COLO829 (cell line): Measurements from ENCODE around the gene HOXD9.

Experiments
- DNase-seq: peaks from one replicate; pipeline ENCODE4 v3.0.0; 2012; ENCODE audit warnings: low spot score

The HOXD9 gene

DNA sequence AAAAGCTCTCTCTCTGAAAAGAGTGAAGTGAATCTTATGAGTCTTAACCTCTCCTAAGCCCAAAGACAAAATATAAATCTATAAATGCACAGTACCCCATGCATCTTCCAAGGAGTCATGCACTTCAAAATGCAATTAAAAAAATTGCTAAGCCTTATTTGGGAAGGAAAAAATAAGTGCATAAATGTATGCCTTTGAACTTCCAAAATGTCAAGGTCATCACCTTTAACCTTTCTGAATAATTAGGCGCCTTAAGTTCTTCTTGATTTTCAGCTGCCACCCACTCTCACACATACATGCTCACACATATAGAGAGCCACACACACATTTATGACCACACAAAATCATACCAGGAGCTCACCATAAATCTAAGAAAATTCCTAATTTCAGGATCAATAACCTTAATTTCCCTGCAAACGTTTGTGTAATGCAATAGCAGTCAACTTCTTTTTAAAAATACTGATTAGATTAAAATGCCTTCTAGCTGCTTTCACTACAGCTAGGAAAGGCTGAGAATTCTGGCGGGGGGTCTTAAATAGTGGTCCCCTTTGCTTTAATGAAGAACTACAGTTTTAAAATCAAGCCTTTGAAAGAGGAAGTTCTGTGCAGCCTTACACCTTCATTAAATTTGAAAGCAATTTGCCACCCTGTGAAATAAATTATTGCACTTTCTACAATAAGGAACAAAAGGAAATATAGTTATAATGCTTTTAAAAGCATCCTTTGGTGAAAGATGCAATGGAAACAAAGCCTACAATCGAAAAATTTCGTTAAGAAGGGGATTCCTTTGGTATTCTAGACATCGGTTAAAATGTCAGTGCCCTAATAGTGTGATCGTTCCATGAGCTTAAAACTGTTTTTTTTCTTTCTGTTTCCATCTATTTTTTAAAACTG, 11.9 kb upstream of the HOXD9 start:
- DNase-seq, result no peak

DNA sequence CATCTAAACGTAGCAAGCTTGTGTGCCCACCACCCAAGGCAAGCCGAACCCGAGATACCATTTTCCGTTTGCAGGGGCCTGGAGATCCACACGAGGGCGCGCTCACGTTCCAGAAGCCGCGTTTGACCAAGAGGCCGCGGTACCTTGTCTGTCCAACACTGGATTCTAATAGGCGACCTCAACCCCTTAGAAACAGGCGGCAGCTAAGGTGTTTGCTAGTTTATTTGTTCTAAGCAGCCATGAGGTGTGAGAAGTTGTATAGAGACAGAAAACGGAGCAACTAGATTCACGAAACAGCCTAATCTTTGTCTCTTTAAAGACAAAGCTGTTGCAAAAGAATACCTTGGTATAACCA, 11.2 kb upstream of the HOXD9 start:
- peak; percentile 80 for DNase-seq

DNA sequence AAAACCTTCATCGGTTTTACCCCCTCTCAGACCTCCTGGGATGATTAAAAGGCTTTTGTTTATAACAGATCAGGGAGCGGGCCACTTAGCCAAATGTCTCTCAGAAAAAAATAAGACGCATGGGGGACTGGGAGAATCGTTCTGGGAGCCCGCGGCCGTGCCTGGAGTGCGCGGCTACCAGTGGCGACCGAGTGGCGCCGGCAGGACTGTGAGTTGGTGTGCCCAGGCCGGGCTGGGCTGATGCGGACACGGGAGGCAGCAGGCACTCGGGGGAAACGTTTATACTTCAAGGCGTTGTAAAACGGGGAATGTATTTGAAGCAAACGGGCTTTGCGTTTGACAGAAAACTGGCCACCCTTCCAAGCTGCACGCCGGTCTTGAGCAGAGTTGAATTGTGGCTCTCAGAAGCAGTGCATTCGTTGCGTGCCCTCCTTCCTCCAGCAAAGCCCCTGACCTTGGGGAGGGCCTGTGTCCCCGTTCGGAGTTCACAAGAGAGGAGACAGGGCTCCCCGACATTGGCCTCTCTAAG, 10.6 kb upstream of the HOXD9 start:
- DNase-seq, result no peak

DNA sequence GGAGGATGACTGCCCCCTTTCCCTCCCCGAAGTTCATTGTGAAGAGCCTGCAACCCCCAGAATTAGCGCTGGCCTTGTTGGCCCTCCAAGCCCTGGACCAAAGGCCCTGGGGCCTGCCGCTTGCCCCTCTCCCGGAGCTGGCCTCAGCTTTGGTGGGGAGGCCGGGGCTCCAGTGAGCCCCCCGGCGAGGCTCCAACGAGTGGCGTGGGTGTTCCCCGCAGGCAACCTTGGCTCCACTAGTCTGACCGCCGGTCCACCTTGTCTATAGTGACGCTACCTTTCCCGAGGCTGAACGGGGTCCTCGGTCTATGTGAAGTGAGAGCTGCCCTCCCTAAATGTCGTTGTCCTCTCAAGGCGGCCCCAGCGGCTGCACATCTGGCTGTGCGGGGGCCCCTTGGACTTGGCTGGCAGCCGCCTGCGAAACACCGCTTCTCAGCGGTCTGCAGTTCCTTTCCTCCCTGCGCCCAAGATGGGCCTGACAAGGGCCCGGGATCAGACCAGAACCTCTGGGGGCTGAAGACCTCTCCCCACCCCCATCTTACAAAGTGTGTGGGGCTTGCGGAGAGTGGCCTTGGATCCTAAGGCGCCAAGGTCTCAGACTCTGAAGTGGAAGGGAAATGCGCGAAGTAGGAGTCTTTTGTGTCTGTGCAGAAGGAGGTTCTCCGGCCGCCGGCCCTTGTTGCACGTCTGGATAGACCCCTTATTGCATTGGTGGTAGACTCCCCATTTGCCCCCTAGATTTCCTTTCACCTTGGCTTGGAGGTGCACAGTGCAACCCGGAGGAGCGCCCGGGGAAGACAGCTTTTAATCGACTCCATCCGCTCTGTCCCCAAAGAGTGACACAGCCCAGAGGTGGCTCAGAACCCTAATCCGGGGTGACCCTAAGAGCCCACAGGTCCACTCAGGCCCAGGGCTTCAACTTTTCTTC, 9.9 kb upstream of the HOXD9 start:
- DNase-seq, result no peak

DNA sequence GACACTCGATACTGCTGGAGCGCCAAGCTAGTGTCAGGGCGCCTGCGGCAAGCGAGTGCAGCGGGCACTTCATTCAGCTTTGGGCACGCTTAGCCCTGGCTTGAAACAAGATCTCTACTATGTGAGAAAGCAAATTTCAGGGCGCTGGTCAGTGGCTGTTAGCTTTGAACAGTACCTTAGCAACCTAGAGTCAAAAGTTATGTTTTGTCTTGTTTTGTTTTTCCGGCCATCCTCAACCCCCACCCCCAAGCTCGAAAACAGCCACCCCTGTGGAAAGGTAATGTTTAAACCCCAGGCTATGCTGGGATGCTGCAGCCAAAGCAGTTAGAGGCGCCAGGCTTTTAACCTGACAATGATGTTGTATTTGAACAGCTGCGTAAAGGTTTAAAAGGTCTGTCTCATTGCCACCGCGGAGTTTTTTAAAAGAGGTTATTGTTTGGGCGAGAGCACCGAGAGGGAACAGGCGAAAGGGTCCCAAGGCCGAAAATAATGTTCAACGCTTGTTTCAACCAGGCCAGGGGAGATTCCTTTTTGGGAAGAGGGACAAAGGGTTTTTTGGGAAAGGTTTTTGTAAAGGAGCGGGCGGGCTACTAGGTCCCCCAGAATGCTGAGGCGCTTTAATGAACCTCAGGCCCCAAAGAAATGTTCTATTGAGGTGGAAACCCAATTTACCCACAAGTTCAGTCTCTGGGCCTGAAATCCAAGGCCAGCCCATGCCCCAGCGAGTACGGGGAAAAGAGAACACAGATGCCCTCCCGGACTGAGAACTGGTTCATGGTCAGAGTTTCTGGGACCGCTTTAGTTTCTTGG, 8.2 kb upstream of the HOXD9 start:
- no peak for DNase-seq

DNA sequence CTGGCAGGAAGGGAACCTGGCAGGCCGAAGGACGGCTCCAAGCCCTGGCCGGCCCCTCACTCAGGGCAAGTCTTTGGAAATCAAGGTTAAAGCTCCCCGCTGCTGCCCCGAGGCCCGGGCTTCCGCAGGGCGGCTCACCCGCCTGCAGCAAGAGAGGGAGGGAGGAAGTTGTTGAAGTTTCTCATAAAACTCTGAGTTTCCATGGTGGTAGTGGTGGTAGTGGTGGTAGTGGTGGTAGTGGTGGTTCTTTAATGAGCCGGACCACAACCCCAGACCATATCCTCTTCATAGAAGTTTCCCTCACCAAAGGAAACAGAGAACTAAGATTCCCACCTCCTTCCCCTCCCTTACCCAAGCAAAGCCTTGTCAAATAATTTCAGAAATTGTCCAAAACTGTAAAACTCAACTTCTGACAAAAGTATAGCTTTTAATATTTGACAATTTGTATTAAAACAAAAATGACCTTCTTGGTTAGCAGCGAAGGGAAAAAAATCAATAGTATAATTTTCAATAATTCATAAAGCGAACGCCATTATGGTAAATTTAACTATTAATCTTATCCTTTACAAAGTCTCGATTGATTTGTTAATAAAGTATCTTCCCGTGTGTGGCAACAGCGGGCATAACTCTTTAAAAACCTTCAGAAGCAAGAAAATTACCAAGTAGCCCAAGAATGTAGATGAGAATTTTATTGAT, 7.4 kb upstream of the HOXD9 start:
- no peak for DNase-seq

DNA sequence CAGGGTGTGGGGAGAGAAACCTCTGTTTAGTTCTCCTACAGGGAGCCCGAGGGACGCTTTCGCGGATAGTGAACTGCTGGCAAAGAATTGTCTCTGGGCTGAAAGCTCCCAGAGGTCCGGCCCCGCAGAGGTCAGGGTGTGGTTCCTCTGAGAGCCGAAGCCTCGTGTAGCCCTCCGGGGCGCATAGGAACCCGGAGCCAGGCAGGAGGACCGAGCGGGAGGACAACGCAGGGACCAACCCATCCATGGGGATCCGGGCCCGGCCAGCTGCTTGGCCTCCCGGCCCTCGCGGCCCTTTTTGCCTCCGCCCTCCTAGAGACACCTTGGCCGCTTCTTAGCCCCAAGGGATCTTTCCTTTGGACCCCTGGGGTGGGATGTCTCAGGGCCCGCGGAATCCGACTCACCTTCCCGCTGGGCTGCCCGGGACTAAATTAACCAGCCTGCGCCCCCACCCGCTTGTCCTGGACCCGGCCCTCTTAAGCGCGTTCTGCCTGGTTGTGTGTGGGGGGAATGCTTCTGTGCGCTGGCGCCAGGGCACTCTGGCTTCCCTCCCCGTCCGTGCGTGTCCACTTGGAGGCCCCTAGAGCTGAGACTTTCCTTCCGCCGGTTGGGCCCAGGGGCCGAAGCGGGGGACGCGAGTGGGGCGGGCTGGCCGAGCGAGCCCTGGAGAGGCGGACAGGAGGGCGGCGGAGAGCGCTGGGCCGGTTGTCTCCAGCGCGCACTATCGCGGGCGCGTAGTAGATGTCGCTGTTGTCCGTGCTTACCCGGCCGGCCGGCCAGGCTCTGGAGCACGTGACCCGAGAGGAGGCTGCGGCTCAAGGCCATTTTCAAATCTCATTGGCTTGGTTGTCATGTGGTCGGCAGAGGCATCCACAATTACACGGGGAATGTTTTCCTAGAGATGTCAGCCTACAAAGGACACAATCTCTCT, 6.4 kb upstream of the HOXD9 start, which contains the start of gene HOXD10:
Gene HOXD10, plus strand, starts transcription at position 896 of the 931 bp plus-strand sequence. CDS start 56 bp downstream, outside the sequence.
- no peak for DNase-seq

DNA sequence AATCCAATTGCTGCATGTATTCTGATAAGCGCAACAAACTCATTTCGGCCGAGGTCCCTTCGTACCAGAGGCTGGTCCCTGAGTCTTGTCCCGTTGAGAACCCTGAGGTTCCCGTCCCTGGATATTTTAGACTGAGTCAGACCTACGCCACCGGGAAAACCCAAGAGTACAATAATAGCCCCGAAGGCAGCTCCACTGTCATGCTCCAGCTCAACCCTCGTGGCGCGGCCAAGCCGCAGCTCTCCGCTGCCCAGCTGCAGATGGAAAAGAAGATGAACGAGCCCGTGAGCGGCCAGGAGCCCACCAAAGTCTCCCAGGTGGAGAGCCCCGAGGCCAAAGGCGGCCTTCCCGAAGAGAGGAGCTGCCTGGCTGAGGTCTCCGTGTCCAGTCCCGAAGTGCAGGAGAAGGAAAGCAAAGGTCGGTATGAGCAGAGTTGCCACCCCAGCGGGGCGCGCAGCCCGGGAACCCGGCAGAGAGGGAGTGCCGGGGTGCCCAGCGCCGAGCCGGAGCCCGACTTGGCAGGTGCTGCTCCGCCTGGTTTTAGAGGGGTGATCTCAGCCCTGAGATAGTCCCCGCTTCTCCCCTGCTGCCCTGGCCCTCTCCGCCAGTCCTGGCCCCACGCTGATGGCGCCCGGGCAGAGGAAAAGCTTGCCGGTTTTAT, 5.2 kb upstream of the HOXD9 start:
- DNase-seq, result no peak

DNA sequence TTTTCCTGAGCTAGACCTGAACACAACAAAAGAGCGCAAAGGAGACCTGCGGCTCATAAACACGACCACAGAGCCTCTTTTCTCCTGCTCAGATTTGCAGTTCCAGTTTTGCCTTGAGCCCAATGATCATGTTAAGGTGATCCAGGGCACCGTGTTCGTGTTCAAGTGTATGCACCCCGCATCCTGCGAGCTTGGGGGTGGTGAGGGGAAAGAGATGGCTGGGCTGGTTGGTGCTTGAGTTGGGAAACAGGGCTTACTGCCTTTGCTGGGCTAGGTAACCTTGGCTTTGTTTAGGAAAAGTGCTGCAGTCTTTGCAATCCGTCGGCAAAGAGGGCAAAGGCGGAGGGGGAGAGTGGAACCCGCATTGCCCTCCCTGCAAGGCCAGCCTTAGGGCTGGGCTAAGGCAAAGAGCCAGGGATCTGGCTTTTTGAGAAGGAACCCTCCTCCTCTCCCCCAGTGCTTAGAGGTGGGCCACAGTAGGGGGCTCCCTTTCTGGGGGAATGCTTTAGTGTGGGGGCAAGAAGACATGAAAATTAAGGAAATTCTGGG, 4.6 kb upstream of the HOXD9 start:
- no peak for DNase-seq

DNA sequence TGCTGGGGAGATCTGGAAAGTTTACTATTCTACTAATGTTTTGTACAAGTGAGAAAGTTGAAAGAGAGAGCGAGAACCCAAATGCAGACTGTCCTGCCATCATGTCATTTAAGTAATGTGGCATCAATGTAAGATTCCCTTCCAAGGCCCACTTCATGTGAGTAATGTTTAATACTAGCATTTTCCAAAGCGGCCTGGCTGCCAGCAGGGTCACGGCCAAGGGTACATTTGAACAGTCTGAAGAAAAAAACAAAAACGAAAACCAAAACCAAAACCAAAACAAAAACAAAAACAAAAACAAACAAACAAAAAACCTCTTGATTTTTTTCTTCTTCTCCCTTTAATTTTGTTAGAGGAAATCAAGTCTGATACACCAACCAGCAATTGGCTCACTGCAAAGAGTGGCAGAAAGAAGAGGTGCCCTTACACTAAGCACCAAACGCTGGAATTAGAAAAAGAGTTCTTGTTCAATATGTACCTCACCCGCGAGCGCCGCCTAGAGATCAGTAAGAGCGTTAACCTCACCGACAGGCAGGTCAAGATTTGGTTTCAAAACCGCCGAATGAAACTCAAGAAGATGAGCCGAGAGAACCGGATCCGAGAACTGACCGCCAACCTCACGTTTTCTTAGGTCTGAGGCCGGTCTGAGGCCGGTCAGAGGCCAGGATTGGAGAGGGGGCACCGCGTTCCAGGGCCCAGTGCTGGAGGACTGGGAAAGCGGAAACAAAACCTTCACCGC, 3.7 kb upstream of the HOXD9 start:
- DNase-seq, result peak; percentile 72

DNA sequence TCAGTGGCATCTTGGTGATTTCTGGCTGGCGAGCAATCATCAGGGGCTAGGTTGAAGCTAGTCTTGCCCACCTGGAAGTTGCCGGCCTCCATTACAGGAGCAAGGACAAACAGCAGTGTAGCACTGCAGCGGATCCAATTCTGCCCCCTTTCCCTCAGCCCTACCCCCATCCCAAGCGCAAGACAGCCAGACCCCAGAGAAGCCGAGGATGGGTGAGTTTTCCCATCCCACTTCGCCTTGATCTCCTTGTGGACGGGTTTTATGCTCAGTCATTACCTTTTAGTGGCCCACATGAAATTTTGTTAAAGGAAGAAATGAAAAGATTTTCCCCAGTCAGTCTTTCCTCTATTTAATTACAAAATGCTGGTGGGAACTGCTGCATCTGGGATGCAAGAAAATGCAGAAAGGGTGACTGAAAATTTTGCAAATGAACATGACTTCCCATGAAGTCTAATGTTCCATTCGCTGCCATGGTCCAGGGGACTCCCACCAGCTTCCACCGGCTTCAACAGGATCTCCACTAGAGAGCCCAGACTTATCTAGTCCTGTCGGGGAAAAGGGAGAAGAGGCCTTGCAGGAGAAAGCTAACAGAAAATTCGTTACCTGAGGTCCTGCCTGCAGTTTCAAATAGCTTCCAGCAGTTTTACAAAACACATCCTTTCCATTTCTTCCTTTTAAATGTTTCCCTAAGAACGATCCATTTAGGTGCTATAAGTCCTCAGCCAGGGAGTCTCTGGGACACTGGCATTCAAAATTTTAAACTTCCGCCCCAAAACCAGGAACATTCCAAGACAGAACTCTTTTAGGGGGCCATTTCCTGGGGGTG, 1.9 kb upstream of the HOXD9 start:
- no peak for DNase-seq

DNA sequence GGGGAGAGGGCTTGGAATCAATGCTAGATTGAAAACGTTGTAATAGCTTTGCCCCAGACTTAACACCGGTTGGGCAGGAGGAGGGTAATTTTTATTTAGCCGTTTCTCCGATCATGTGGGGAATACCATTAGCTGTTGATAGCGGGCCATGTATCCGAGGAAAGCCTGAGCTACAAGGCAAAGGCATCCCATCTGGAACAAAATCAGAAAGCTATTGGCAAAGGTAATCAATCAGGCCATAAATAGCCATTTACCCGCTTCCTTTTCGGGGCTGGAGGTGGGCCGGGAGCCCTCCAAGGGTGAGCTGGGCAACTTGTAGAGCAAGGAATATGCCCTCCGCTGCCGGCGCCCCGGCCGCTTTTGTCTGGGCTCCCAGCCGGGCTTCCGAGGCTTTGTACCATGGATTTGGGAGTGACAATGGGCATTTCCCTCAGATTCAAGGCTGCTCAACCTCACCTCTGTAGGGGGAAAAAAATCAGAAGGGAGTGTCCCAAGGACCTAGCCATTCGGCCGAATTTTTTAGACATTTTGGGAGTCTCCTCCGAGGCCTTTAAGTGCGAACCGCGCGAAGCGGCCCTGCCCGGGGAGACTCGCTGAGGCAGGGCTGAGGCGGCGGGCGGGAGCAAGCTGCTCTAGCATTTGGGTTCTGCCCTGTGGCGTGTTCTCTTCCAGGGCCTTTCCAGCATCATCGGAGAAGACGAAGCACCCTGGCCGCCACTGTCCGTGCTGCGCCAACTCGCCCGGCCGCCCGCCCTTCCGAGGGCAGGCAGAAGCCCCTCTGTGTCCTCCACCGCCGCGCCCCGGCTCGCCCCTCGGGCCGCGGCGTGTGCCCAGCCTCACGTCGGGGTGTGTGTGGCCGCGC, 1.1 kb upstream of the HOXD9 start:
- DNase-seq, result no peak

DNA sequence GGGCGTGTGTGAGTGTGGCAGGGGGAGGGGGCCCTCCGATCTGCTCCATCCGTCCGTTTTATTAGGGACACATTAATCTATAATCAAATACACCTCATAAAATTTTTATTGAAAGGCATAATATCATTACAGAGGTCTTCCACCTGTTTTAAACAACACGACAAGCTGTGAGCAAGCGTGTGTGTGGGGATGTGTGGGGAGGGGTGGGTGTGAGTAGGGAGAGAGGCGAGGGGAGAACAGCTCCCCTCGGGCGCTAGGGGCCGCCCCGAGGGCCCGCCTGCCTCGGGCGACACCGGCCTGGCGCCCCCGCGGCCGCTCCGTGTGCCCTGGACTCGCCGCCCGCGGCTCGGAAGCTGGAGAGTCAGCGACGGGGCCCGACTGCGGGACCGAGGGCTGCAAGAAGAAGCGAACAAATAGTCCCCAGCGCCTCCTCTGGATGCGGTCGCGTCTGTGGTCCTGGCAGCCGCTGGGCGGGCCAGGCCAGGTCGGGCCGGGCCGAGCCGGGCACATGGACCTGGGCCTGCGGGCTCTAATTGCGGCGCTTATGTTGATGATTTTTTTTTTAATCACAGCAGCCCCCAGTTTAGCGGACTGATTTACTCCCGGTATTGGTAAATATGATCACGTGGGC, 352 bp upstream of the HOXD9 start:
- DNase-seq, result no peak

DNA sequence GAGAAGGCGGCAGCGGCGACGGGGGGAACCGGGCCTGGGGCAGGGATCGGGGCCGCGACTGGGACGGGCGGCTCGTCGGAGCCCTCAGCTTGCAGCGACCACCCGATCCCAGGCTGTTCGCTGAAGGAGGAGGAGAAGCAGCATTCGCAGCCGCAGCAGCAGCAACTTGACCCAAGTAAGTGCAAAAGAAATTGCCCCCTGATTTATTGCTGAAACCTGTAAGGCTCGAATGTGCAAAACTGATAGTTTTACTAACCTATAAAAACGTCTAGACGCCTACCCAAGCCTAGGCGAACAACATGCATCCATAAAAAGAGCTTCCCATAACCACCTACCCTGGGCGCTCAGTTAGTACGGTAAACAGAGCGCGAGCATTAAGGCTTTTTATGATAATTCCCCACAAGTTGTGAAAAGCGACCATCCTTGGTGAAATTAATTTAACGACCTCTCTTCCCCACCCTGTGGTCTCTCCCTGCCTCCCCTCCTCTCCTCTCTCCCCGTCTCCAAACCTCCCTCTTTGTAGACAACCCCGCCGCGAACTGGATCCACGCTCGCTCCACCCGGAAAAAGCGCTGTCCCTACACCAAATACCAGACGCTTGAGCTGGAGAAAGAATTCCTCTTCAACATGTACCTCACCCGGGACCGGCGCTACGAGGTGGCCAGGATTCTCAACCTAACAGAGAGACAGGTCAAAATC, 1.0 kb downstream of the HOXD9 start:
- DNase-seq, result no peak

DNA sequence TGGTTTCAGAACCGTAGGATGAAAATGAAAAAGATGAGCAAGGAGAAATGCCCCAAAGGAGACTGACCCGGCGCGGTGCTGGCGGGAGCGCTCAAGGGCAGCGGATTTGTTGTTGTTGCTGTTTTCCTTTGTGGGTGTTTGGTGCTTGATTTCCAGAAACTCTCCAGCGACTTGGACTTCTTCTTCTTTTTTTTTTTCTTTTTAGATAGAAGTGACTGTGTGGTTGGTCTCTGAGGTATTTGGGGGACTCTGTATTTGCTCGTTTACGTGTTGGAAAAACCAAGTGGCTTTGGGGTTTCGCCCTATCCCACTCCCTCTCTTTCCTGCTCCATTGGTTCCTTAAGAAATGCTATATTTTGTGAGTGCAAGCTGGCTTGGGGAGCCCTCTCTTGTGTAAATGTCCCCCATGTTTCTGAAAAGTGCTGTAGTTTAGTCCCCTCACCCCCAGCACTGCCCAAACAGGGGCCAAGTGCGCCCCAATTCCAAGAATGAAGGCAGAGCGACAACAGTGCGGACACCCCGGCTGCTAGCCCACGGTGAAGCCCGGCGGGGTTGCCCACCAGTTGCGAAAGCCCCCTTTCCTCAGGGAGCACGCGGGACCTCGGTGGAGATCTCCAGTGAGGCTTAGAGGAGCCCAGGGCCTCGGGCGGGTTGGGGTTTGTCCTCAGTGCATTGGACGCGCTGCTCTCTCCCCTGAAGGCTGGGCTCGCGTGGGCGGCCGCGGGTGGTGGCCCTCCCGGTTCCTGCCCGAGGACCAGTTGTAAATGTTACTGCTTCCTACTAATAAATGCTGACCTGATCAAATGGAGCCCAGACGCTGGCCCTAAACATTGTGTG, 1.8 kb downstream of the HOXD9 start:
- DNase-seq, result no peak
